HUES48 (cell line): ENCODE results near the gene MOB3B.

Experiments used
- H3K27ac ChIP-seq: one replicate; pipeline ENCODE4 v1.7.0; 2013; ENCODE audit warnings: low read depth, low read length, inconsistent platforms
- H3K27me3 ChIP-seq: 2 replicates; pipeline ENCODE4 v1.6.1; 2013; ENCODE audit warnings: mild to moderate bottlenecking, low read length; ENCODE audit not compliant: control insufficient read depth, insufficient read depth
- H3K36me3 ChIP-seq: 2 replicates; pipeline ENCODE4 v1.6.1; 2013; ENCODE audit warnings: low read length; ENCODE audit not compliant: control insufficient read depth, insufficient read depth
- H3K4me1 ChIP-seq: 2 replicates; pipeline ENCODE4 v1.6.1; 2013; ENCODE audit warnings: mild to moderate bottlenecking, low read length; ENCODE audit not compliant: control insufficient read depth, insufficient read depth
- H3K4me3 ChIP-seq: 2 replicates; pipeline ENCODE4 v1.5.1; 2013; ENCODE audit warnings: mild to moderate bottlenecking, low read depth, low read length
- H3K9ac ChIP-seq: 2 replicates; pipeline ENCODE4 v1.6.1; 2013; ENCODE audit warnings: mild to moderate bottlenecking, low read depth, low read length, moderate library complexity
- H3K9me3 ChIP-seq: 2 replicates; pipeline ENCODE4 v1.6.1; 2013; ENCODE audit warnings: low read length; ENCODE audit not compliant: control insufficient read depth, insufficient read depth

MOB3B gene

DNA sequence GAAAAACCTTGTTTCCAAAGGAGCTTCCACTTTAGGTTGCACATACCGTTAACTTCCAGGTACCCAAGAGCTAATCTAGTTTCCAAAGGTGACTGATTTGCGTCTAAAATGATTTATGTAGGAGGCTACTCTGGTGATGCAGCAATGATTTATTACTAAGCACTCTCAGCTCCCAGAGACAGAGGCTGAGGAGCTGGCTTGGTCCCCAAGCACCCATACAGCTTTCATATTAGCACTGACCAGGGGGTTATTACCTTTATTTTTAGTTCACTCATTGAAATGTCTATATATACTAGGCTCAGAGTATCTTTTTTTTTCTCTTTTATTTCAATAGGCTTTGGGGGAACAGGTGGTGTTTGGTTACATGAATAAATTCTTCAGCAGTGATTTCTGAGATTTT lies 141.5 kb downstream of the MOB3B start:
- Histone ChIP-seq H3K9me3 (no peaks in the 10 kb centered on the region), H3K36me3 (no peaks in the 10 kb centered on the region), H3K9ac (no peak overlapping the region), H3K4me3 (no peak overlapping the region), H3K27ac (no peak overlapping the region), H3K27me3 (no peaks in the 10 kb centered on the region), H3K4me1 (peaks cover 16% of the 10 kb centered on the region)

DNA sequence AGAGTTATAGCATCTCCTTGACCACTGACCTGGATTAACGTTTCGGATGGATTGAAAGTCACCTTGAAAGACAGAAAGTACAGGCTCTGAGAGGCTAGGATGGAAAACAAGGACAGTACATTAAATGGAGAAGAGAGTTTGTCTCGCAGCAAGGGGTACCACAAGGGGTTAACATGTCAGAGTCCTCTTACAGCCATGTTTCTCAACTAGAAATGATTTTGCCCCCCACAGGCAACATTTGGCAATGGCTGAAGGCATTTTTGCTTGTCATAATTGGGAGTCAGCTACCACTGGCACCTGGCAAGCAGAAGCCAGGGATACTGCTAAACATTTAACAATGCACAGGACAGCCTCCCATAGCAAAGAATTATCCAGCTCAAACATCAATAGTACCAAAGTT lies 141.9 kb downstream of the MOB3B start:
- H3K9me3 ChIP-seq: no peaks in the 10 kb centered on the region
- H3K27me3 ChIP-seq: no peaks in the 10 kb centered on the region
- H3K4me1 ChIP-seq: peaks cover 14% of the 10 kb centered on the region
- H3K9ac ChIP-seq: no peak overlapping the region
- H3K27ac ChIP-seq: no peak overlapping the region
- H3K36me3 ChIP-seq: no peaks in the 10 kb centered on the region
- no peak overlapping the region for H3K4me3 ChIP-seq

DNA sequence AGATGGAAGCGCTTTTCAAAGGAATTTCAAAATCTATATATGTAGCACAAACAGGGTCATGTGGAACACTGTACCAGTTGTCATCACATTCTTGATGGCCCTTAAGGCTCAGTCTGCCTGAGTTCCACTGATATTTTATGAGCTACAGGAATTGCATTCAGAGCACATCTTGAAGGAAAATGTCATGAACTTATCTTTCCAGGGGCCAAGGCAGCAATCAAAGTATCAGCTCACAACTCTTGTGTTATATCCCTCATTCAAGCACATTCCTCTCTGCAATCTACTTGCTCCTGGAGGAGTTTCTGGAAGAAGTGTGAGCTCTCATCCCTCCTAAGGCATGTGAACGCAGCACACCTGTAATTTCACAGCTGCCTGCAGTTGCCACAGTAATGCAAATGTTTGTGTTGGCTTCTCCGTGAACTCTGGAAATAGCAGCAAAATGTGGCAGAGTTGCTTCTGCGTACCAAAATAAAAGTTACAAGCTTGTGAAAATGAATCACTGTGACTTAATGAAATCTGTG lies 143.0 kb downstream of the MOB3B start:
- no peaks in the 10 kb centered on the region for H3K27me3 ChIP-seq
- no peak overlapping the region for H3K4me3 ChIP-seq
- H3K9me3 ChIP-seq: no peaks in the 10 kb centered on the region
- H3K9ac ChIP-seq: no peak overlapping the region
- H3K4me1 ChIP-seq: peaks cover 10% of the 10 kb centered on the region
- no peak overlapping the region for H3K27ac ChIP-seq
- no peaks in the 10 kb centered on the region for H3K36me3 ChIP-seq

DNA sequence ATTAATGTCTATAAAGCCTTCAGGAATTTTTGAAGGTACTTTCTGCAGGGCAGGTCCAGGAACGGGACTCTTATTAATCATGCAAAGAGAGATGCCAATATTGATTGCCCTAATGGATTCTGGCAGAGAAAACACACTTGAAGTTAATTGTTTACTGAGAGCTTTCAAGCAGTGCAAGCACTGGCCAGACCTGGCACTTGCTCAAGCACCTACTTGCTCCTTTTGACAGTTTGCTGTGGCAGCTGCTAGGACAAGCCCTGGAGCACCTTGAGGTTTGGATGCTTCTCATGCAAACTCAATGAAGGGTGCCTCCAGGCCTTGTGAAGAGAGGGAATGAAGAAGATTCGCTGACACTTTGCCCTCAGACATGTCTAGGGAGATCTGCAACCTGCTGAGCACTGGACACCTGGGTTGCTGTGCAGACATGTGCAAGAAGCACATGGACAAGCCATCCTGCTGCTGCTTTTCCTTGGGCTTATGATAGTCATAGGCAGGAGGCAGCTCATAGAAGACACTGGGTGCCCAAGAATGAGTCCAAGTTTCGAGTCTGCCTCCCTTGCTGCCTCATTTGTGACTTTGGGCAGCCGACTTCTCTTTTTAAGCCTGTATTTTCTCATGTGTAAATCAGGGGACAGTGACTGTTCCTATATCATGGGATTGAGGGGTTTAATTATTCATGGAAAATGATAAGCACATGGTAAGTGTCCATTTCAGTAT lies 143.8 kb downstream of the MOB3B start:
- no peak overlapping the region for H3K9ac ChIP-seq
- H3K27ac ChIP-seq: no peak overlapping the region
- no peaks in the 10 kb centered on the region for H3K36me3 ChIP-seq
- H3K4me1 ChIP-seq: peaks cover 10% of the 10 kb centered on the region
- H3K9me3 ChIP-seq: no peaks in the 10 kb centered on the region
- H3K27me3 ChIP-seq: no peaks in the 10 kb centered on the region
- no peak overlapping the region for H3K4me3 ChIP-seq

DNA sequence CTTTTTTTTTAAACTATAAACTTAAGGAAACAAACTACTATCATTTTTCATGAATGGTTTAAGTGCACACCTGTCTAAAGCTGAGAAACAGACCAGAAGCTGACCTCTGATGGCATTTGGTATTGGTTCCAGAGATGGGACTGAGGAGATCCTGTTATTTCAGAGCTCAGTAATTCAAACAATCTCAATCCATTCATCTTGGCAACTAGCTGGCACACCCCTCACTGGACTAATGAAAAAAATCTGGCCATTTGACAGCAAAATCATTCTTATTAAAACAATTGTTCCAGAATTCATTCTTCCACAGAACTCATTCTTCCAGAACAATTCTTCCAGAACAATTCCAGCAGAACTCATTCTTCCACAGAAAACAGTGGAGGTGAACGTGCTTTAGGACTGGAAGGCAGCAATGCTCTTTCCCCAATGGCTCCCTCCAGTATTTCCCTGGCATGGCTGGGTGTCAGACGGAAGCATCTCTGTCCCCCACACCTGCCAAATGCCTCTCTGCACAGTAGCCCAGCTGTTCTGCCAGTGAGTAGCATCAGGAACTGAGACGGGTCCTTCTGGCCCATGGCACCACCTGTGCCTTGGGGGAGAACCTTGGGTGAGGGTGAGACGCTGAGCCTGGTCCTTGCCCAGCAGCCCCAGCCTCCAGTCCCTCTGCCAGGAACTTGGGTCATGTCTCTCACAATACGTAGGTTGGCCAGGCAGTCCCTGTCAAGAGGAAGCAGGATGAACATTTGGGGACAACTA lies 145.2 kb downstream of the MOB3B start:
- no peaks in the 10 kb centered on the region for H3K36me3 ChIP-seq
- no peaks in the 10 kb centered on the region for H3K9me3 ChIP-seq
- H3K9ac ChIP-seq: no peak overlapping the region
- no peak overlapping the region for H3K4me3 ChIP-seq
- H3K27ac ChIP-seq: no peak overlapping the region
- H3K27me3 ChIP-seq: no peaks in the 10 kb centered on the region
- peaks cover 10% of the 10 kb centered on the region for H3K4me1 ChIP-seq

DNA sequence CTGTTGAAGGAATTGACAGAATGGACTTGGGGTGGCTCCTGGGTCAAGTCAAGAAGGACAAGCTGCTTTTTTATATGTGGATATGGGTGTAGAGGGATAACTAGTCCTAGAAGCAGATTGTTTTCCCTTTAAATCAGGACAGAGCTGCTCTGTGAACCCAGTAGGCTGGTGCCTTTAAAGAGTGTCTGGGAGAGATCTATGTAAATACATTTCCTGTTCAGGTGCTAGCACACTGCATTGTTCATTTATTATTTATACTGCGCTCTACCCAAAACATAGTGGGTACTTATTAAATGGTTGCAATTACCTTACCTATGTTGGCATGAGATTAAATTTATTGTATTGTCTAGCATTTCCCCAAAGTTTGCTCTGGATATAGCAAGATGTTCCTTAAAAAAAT lies 146.1 kb downstream of the MOB3B start:
- Histone ChIP-seq H3K4me1 (peaks cover 10% of the 10 kb centered on the region), H3K9me3 (no peaks in the 10 kb centered on the region), H3K27ac (no peak overlapping the region), H3K9ac (no peak overlapping the region), H3K4me3 (no peak overlapping the region), H3K36me3 (no peaks in the 10 kb centered on the region), H3K27me3 (no peaks in the 10 kb centered on the region)

DNA sequence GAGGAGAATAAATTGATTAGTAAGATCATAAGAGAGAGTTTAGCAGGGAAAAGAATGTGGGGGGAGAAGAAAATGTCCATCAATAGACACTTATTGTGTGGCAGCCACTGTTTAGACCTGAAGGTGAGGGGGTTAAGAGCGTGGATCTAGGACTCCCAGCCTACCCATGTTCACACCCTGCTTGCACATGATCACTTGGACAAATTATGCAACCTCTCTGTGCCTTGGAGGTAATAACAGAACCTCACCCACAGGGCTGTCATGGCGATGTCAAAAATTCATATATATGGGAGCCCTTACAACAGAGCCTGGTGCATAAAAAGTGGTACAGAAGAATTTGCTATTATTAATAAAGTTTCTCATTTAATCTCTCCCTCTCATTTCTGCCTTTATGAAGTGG lies 146.6 kb downstream of the MOB3B start:
- Histone ChIP-seq H3K27ac (no peak overlapping the region), H3K36me3 (no peaks in the 10 kb centered on the region), H3K9ac (no peak overlapping the region), H3K27me3 (no peaks in the 10 kb centered on the region), H3K4me3 (no peak overlapping the region), H3K9me3 (no peaks in the 10 kb centered on the region), H3K4me1 (peaks cover 10% of the 10 kb centered on the region)

DNA sequence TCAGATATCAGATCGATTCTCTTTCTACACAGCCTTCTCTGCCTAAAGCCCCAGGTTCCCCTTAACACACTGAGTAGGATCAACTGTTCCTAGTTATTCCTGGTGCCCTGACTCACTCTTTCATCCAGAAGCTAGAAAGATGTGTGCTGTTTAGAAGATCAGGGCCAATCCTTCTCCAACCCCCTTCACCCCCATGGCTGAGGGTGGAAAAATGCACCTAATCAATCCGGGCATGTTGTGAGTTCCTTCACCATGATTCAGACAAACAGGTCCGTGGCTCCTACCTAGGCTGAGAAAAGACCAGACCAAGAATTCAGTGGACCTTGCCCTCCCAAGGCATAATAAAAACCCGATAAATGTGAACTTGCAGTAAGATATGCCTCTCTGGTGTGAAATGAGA lies 147.3 kb downstream of the MOB3B start:
- Histone ChIP-seq H3K27ac (no peak overlapping the region), H3K36me3 (no peaks in the 10 kb centered on the region), H3K27me3 (no peaks in the 10 kb centered on the region), H3K9me3 (no peaks in the 10 kb centered on the region), H3K4me1 (peaks cover 17% of the 10 kb centered on the region), H3K9ac (no peak overlapping the region), H3K4me3 (no peak overlapping the region)

DNA sequence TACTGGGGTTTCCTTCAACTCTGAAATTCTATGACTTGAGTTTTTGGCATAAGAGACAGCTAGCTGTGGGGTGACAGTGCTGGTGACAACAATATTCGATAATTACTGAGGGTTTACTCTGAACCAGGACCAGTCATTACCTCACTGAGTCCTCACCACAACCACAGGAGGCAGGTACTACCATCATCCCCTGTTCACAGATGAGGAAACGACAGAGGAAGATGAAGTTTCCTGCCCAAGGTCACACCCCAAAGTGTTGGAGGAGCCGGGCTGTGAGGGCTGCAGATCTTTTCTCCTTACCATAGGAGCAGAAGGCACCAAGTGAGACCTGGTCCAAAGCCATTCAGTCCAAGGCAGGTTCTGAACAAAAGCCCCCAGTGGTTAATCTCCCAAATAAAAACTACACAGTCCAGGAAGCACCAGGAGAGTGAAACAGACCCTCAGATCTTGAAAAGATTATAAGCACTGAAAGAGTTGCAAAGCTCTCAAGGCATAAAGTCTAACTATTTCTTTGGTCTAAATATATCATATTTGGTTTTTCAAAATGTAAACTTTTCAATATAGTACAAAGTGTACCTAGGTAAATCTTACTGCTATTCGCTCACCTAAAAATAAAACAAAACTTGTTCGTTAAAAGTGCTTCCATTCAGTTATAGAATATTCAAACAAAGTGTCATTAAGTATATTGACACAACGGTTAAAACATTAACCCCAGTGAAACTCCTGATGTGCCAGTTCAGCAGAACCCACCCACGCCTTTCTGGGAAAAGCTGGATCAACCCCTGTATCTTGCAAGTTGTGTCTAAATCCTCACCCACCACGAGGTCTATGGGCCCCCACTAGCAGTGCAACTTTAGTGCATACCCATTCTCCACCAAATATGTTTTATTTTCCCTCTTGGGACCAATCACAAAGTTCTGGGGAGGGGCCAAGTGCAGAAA lies 150.0 kb downstream of the MOB3B start:
- Histone ChIP-seq H3K27ac (no peak overlapping the region), H3K36me3 (no peaks in the 10 kb centered on the region), H3K9ac (no peak overlapping the region), H3K27me3 (no peaks in the 10 kb centered on the region), H3K9me3 (no peaks in the 10 kb centered on the region), H3K4me1 (peaks cover 26% of the 10 kb centered on the region), H3K4me3 (no peak overlapping the region)

DNA sequence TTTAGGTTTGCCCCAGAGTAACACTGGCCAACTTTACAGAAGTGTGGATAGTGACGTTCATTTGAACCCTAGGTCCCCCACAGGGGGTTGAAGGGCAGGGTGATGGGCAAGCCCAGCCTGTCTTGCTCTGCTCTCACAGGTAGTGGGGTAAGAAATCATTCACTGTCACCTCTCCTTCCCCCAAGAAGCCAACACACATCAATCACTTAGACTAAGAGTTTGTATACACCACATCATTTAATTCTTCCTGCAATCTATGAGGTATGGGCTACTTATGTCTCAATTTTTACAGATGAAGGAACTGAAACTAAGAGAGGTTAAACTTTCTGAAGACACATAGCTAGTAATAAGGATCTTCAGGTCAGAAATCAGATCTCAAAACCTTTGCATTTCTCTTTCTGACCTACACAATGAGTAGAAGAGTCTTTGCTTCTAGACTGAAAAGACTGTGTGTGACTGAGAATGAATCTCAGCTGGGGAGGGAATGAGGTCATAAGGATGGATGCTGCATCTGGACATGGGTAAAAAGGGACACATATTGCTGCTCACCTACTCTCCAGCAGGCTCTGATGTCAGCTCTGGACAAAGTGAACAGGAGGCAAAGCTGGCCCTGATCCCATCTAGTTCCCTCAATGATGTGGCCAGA lies 151.7 kb downstream of the MOB3B start:
- Histone ChIP-seq H3K9ac (no peak overlapping the region), H3K4me1 (peaks cover 26% of the 10 kb centered on the region), H3K4me3 (no peak overlapping the region), H3K27me3 (no peaks in the 10 kb centered on the region), H3K27ac (peak overlapping the region; percentile 45), H3K9me3 (no peaks in the 10 kb centered on the region), H3K36me3 (no peaks in the 10 kb centered on the region)
